ENCODE results near the gene MIX23. TPM values are rescaled to one million over a fixed set of nuclear protein-coding genes. Genes with fewer than 3 reads are reported as not detected.

The MIX23 gene
- total and polyA plus RNA-seq, 10 of the 15 experiments (the other 5 are each of a cell fraction or from before 2014, with no cell fraction given), result 30.0 to 176 (median 62.4) TPM

- DNase-seq (ENCODE audit: low read depth, low spot score), result no peak
- Histone ChIP-seq H3K27me3 (replicated peaks in 1 of 2; ENCODE audit: control insufficient read depth in 2 of 2, insufficient read depth in 2 of 2, low read length in 1 of 2) (no peaks in the 10 kb centered on the region), H3K79me2 (ENCODE audit: control insufficient read depth, insufficient read depth, low read length) (no peaks in the 10 kb centered on the region), H3K27ac (ENCODE audit: control insufficient read depth, insufficient read depth) (no peak overlapping the region), H4K20me1 (ENCODE audit: control insufficient read depth, insufficient read depth) (no peaks in the 10 kb centered on the region), H2AFZ (ENCODE audit: control insufficient read depth, low read depth, low read length) (no peak overlapping the region), H3K36me3 (ENCODE audit: control insufficient read depth in 2 of 2, insufficient read depth in 2 of 2, low read length in 1 of 2) (peaks cover 0 to 3% of the 10 kb centered on the region in 2 experiments; a peak in 2 of 4 replicates), H3K4me2 (ENCODE audit: control insufficient read depth, insufficient read depth) (no peak overlapping the region), H3K4me1 (ENCODE audit: control insufficient read depth, insufficient read depth, low read length) (no peaks in the 10 kb centered on the region), H3K9ac (ENCODE audit: control insufficient read depth, insufficient read depth, low read length) (no peak overlapping the region), H3K9me3 (replicated peaks; ENCODE audit: control insufficient read depth, insufficient read depth, low read length) (no peaks in the 10 kb centered on the region), H3K4me3 (no peak overlapping the region)
- SMC1A ChIA-PET (ENCODE audit: uncharacterized antibody, unreplicated experiment), result interaction anchor here (1.2 to 7.9 kb wide), 11 partner anchors 9 to 809 kb away, joined by 3 to 191 read pairs (median 4); no protein-coding TSS in a partner anchor
- in situ Hi-C loops (cut with MboI), result loop anchor here (5.0 to 10.0 kb wide), 2 partner anchors 254 to 812 kb away; partner anchors contain the start of gene POLQ
- CTCF ChIA-PET, result interaction anchor here (1.0 to 7.9 kb wide), 12 partner anchors 13 to 809 kb away, joined by 3 to 192 read pairs (median 6); partner anchors contain the start of gene FAM162A
- 82% methylated on average over 4 of the region's 4 CpGs for WGBS (ENCODE audit: insufficient coverage, insufficient replicate concordance, low lambda C conversion rate, missing lambda C conversion rate)
- intact Hi-C loops (cut with micrococcal nuclease; ENCODE audit: unreplicated experiment), result loop anchor here (1.0 to 2.0 kb wide), 5 partner anchors 50 to 810 kb away; no protein-coding TSS in a partner anchor
- RAD21 ChIA-PET (ENCODE audit: unreplicated experiment), result interaction anchor here (0.8 to 7.4 kb wide), 6 partner anchors 15 to 810 kb away, joined by 3 to 114 read pairs (median 4); no protein-coding TSS in a partner anchor
- no TSS peak for BruUV-seq (replicated peaks)
- peak; percentile 72 for ATAC-seq
- POLR2A ChIA-PET, result interaction anchor here (1.0 to 1.2 kb wide), 2 partner anchors 14 to 49 kb away, joined by 3 to 4 read pairs; no protein-coding TSS in a partner anchor
- no peak for FAIRE-seq
- TF ChIP-seq NR2C2 (IDR thresholded peaks at IDR 0.05; ENCODE audit: borderline replicate concordance, control insufficient read depth, insufficient read length, low read depth) (no peak), CBX3 (IDR thresholded peaks at IDR 0.05; ENCODE audit: borderline replicate concordance, low read depth) (no peak), CHD2 (IDR thresholded peaks at IDR 0.05; ENCODE audit: borderline replicate concordance, low read depth, low read length) (no peak), RAD21 (IDR thresholded peaks at IDR 0.05; ENCODE audit: insufficient read depth, low read depth, low read length) (peak; percentile 93), RBBP5 (conservative IDR thresholded peaks at IDR 0.05) (no peak), SMC3 (IDR thresholded peaks at IDR 0.05; ENCODE audit: borderline replicate concordance, low read length) (peak; percentile 82; the same call in 1 of the 2 replicates), REST (IDR thresholded peaks at IDR 0.05; ENCODE audit: low read depth, low read length) (no peak), SP1 (IDR thresholded peaks at IDR 0.05; ENCODE audit: low read depth, low read length) (no peak), KDM1A (IDR thresholded peaks at IDR 0.05; ENCODE audit: borderline replicate concordance) (no peak), ZNF24 (IDR thresholded peaks at IDR 0.05) (peak; percentile 19; the same call in 1 of the 2 replicates), POU2F2 (IDR thresholded peaks at IDR 0.05; ENCODE audit: borderline replicate concordance, low read depth, low read length) (peak; percentile 26; the same call in 1 of the 3 replicates), SREBF1 (IDR thresholded peaks at IDR 0.05; ENCODE audit: low read length) (no peak), YY1 (IDR thresholded peaks at IDR 0.05; ENCODE audit: low read depth, low read length) (peak; percentile 95), IKZF2 (IDR thresholded peaks at IDR 0.05) (0 out of 4 replicates have a peak, but pooled peaks of 1 of the 2 experiments have one; percentile 10), MLLT1 (IDR thresholded peaks at IDR 0.05) (0 out of 2 replicates have a peak, but pooled peaks have one; percentile 20)
- TF ChIP-seq, protein P1, sequence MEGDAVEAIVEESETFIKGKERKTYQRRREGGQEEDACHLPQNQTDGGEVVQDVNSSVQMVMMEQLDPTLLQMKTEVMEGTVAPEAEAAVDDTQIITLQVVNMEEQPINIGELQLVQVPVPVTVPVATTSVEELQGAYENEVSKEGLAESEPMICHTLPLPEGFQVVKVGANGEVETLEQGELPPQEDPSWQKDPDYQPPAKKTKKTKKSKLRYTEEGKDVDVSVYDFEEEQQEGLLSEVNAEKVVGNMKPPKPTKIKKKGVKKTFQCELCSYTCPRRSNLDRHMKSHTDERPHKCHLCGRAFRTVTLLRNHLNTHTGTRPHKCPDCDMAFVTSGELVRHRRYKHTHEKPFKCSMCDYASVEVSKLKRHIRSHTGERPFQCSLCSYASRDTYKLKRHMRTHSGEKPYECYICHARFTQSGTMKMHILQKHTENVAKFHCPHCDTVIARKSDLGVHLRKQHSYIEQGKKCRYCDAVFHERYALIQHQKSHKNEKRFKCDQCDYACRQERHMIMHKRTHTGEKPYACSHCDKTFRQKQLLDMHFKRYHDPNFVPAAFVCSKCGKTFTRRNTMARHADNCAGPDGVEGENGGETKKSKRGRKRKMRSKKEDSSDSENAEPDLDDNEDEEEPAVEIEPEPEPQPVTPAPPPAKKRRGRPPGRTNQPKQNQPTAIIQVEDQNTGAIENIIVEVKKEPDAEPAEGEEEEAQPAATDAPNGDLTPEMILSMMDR (IDR thresholded peaks at IDR 0.05 in 2 of 3, conservative IDR thresholded peaks at IDR 0.05 in 1 of 3; ENCODE audit: control insufficient read depth in 2 of 3, extremely low read depth in 1 of 3, insufficient read depth in 1 of 3, low read depth in 3 of 3, low read length in 3 of 3), result peak; percentile 49 to 80 (median 51); a peak in 4 of 6 replicates
Measured at GRCh38 chr3:122356402-122356801, 26.6 kb downstream of the MIX23 start.

Measured in GM12878 (cell line).